IPS DF 6.9 (cell line): ENCODE results near the gene PBX3.

Source experiments
- DNase-seq: peaks from one replicate; pipeline ENCODE4 v3.0.0-alpha.2; 2013; ENCODE audit warnings: low read depth, low spot score
- H3K27ac ChIP-seq: one replicate; pipeline ENCODE4 v1.5.1; 2013; ENCODE audit warnings: low read length, control low read depth
- H3K27me3 ChIP-seq: 2 replicates; pipeline ENCODE4 v1.6.1; 2013; ENCODE audit warnings: mild to moderate bottlenecking, low read length; ENCODE audit not compliant: control insufficient read depth, insufficient read depth
- H3K36me3 ChIP-seq: 2 replicates; pipeline ENCODE4 v1.6.1; 2013; ENCODE audit warnings: low read length; ENCODE audit not compliant: control insufficient read depth, insufficient read depth
- H3K4me1 ChIP-seq: 2 replicates; pipeline ENCODE4 v1.6.1; 2013; ENCODE audit warnings: low read length; ENCODE audit not compliant: control insufficient read depth, insufficient read depth
- H3K4me3 ChIP-seq: 2 replicates; pipeline ENCODE4 v1.5.1; 2013; ENCODE audit warnings: mild to moderate bottlenecking, low read length
- H3K9me3 ChIP-seq: 2 replicates; pipeline ENCODE4 v1.6.1; 2013; ENCODE audit warnings: low read length, inconsistent platforms; ENCODE audit not compliant: control insufficient read depth, insufficient read depth
- WGBS: extraction: QIAGEN DNeasy Blood & Tissue Kit; methylation state at CpG from one replicate; pipeline ENCODE4 v1.1.7; 2013; ENCODE audit warnings: mixed read lengths, missing lambda C conversion rate; ENCODE audit not compliant: insufficient read length, insufficient coverage; 5-methylcytosine and 5-hydroxymethylcytosine counted together

PBX3 gene

GRCh38 chr9:125856331-125856730, 109.2 kb downstream of the PBX3 start:
- Histone ChIP-seq H3K27me3 (no peaks in the 10 kb centered on the region), H3K4me1 (no peaks in the 10 kb centered on the region), H3K4me3 (no peak overlapping the region), H3K36me3 (no peaks in the 10 kb centered on the region), H3K27ac (no peak overlapping the region), H3K9me3 (no peaks in the 10 kb centered on the region)
- no CpG with 5 or more reads among the region's 9 CpGs for WGBS
- DNase-seq, result no peak

GRCh38 chr9:125861405-125862058, 114.4 kb downstream of the PBX3 start:
- DNase-seq, result no peak
- no peaks in the 10 kb centered on the region for H3K9me3 ChIP-seq

GRCh38 chr9:125863923-125864322, 116.8 kb downstream of the PBX3 start:
- H3K4me3 ChIP-seq, result no peak overlapping the region
- H3K36me3 ChIP-seq, result no peaks in the 10 kb centered on the region
- no peaks in the 10 kb centered on the region for H3K27me3 ChIP-seq
- no peak for DNase-seq
- no peaks in the 10 kb centered on the region for H3K9me3 ChIP-seq
- H3K27ac ChIP-seq, result no peak overlapping the region
- no CpG with 5 or more reads among the region's 1 CpG for WGBS
- no peaks in the 10 kb centered on the region for H3K4me1 ChIP-seq

More at GRCh38 chr9:125861405-125862058, 114.4 kb downstream of the PBX3 start:
- H3K36me3 ChIP-seq, result no peaks in the 10 kb centered on the region
- no peak overlapping the region for H3K27ac ChIP-seq
- H3K4me1 ChIP-seq, result no peaks in the 10 kb centered on the region
- no peak overlapping the region for H3K4me3 ChIP-seq
- H3K27me3 ChIP-seq, result no peaks in the 10 kb centered on the region

GRCh38 chr9:125867751-125868415, 120.7 kb downstream of the PBX3 start:
- no peak for DNase-seq
- no peaks in the 10 kb centered on the region for H3K9me3 ChIP-seq
- H3K4me3 ChIP-seq, result no peak overlapping the region
- no CpG with 5 or more reads among the region's 3 CpGs for WGBS
- H3K27me3 ChIP-seq, result no peaks in the 10 kb centered on the region
- H3K4me1 ChIP-seq, result no peaks in the 10 kb centered on the region
- H3K27ac ChIP-seq, result no peak overlapping the region
- no peaks in the 10 kb centered on the region for H3K36me3 ChIP-seq

GRCh38 chr9:125878164-125878631, 131.0 kb downstream of the PBX3 start:
- H3K4me1 ChIP-seq, result peaks cover 3% of the 10 kb centered on the region; the same call in 1 of the 2 replicates
- no peak for DNase-seq
- H3K27ac ChIP-seq, result no peak overlapping the region
- no peak overlapping the region for H3K4me3 ChIP-seq
- H3K9me3 ChIP-seq, result no peaks in the 10 kb centered on the region
- H3K27me3 ChIP-seq, result no peaks in the 10 kb centered on the region
- no CpG with 5 or more reads among the region's 3 CpGs for WGBS
- no peaks in the 10 kb centered on the region for H3K36me3 ChIP-seq

GRCh38 chr9:125881042-125881441, 133.9 kb downstream of the PBX3 start:
- H3K9me3 ChIP-seq, result no peaks in the 10 kb centered on the region
- no peak overlapping the region for H3K4me3 ChIP-seq
- H3K27ac ChIP-seq, result no peak overlapping the region
- H3K36me3 ChIP-seq, result no peaks in the 10 kb centered on the region
- H3K27me3 ChIP-seq, result no peaks in the 10 kb centered on the region
- peaks cover 4% of the 10 kb centered on the region; the same call in 1 of the 2 replicates for H3K4me1 ChIP-seq
- DNase-seq, result no peak

GRCh38 chr9:125883565-125884217, 136.5 kb downstream of the PBX3 start:
- H3K9me3 ChIP-seq, result no peaks in the 10 kb centered on the region
- DNase-seq, result no peak
- H3K4me1 ChIP-seq, result 0 out of 2 replicates have a peak, but pooled peaks cover 1% of the 10 kb centered on the region
- no peak overlapping the region for H3K4me3 ChIP-seq
- H3K27ac ChIP-seq, result no peak overlapping the region
- no peaks in the 10 kb centered on the region for H3K36me3 ChIP-seq
- WGBS, result no CpG with 5 or more reads among the region's 6 CpGs
- no peaks in the 10 kb centered on the region for H3K27me3 ChIP-seq

- H3K9me3 ChIP-seq, result no peaks in the 10 kb centered on the region
- DNase-seq, result no peak
- H3K27me3 ChIP-seq, result no peaks in the 10 kb centered on the region
- H3K4me3 ChIP-seq, result no peak overlapping the region
- H3K36me3 ChIP-seq, result no peaks in the 10 kb centered on the region
- H3K4me1 ChIP-seq, result 0 out of 2 replicates have a peak, but pooled peaks cover 2% of the 10 kb centered on the region
- no peak overlapping the region for H3K27ac ChIP-seq
Observed at GRCh38 chr9:125884218-125884595, 137.0 kb downstream of the PBX3 start.

GRCh38 chr9:125885405-125886034, 138.3 kb downstream of the PBX3 start:
- H3K9me3 ChIP-seq, result no peaks in the 10 kb centered on the region
- WGBS, result no CpG with 5 or more reads among the region's 5 CpGs
- H3K4me1 ChIP-seq, result 0 out of 2 replicates have a peak, but pooled peaks cover 2% of the 10 kb centered on the region
- H3K4me3 ChIP-seq, result no peak overlapping the region
- no peaks in the 10 kb centered on the region for H3K27me3 ChIP-seq
- H3K36me3 ChIP-seq, result no peaks in the 10 kb centered on the region
- no peak overlapping the region for H3K27ac ChIP-seq
- no peak for DNase-seq

- no peak for DNase-seq
- no CpG with 5 or more reads among the region's 3 CpGs for WGBS
- no peak overlapping the region for H3K4me3 ChIP-seq
- no peaks in the 10 kb centered on the region for H3K36me3 ChIP-seq
- no peak overlapping the region for H3K27ac ChIP-seq
- no peaks in the 10 kb centered on the region for H3K27me3 ChIP-seq
- 0 out of 2 replicates have a peak, but pooled peaks cover 2% of the 10 kb centered on the region for H3K4me1 ChIP-seq
- H3K9me3 ChIP-seq, result no peaks in the 10 kb centered on the region
Observed at GRCh38 chr9:125886365-125886764, 139.2 kb downstream of the PBX3 start.
